ENCODE results near the gene BNC1.

BNC1 gene

GRCh38 chr15:83320404-83320803 lies 35.9 kb upstream of the BNC1 start:
- no peak for DNase-seq (ENCODE audit: low read depth, low spot score)
- Histone ChIP-seq H3K9ac (ENCODE audit: insufficient read length) (no peak overlapping the region), H3K36me3 (ENCODE audit: insufficient read depth, low read length) (no peaks in the 10 kb centered on the region), H3K4me3 (peak overlapping the region; percentile 18; the same call in 1 of the 2 replicates), H3K9me3 (ENCODE audit: low read depth, low read length) (no peaks in the 10 kb centered on the region), H3K27ac (peak overlapping the region; percentile 97)
- TF ChIP-seq EZH2 (IDR thresholded peaks at IDR 0.05) (no peak), FOXP2 (optimal IDR thresholded peaks at IDR 0.05; ENCODE audit: control extremely low read depth, extremely low read length, insufficient read depth) (no peak), POLR2AphosphoS5 (IDR thresholded peaks at IDR 0.05; ENCODE audit: borderline replicate concordance, low read depth, low read length) (no peak)

DNA sequence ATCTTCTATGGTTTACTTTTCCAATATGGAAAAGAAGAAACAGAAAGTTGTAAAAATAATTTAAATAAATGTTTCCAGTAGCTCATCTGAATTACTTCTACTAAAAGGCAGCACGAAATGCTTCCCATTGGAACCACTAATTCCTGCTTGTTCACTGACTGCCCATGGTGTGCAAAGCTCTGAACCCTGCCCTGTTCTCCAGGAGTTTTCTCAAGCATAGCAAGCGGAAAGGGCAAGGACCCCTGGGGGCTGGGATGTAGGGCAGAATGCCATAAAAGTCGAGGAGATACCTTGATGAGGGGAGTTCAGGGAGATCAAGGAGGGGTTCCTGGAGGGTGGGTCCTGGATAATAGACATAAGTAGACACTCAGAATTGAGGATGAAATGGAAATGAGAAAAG lies 35.3 kb upstream of the BNC1 start:
- DNase-seq (ENCODE audit: low read depth, low spot score) = no peak
- no peak overlapping the region for H3K9ac ChIP-seq (ENCODE audit: insufficient read length)
- H3K4me3 ChIP-seq = no peak overlapping the region
- no peak for TF ChIP-seq POLR2AphosphoS5 (IDR thresholded peaks at IDR 0.05; ENCODE audit: borderline replicate concordance, low read depth, low read length)
- no peak for TF ChIP-seq EZH2 (IDR thresholded peaks at IDR 0.05)
- TF ChIP-seq FOXP2 (optimal IDR thresholded peaks at IDR 0.05; ENCODE audit: control extremely low read depth, extremely low read length, insufficient read depth) = no peak
- no peaks in the 10 kb centered on the region for H3K36me3 ChIP-seq (ENCODE audit: insufficient read depth, low read length)
- H3K9me3 ChIP-seq (ENCODE audit: low read depth, low read length) = no peaks in the 10 kb centered on the region
- peak overlapping the region; percentile 97 for H3K27ac ChIP-seq

DNA sequence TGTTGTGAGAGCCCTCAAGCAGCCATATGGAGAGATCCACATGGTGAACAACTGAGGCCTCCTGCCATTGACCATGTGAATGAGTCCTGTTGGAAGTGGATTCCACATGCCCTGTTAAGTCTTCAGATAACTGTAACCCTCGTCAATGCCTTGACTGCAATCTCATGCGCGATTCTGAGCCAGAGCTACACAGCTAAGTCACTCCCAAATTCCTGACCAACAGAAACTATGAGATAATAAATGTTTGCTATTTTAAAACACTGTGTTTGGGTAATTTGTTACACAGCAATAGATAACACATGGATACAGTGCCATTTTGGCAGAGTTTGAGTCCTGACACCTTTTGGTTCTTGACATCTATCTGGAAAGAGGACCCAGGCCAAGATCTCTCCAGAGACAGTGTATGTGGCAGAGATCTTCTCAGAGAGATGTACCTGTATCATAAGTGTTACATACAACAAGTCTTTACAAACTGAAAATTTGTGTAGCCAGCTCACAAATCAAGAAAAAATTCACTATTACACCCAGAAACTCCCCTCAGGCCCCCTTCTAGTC lies 34.5 kb upstream of the BNC1 start:
- TF ChIP-seq POLR2AphosphoS5 (IDR thresholded peaks at IDR 0.05; ENCODE audit: borderline replicate concordance, low read depth, low read length) (no peak), FOXP2 (optimal IDR thresholded peaks at IDR 0.05; ENCODE audit: control extremely low read depth, extremely low read length, insufficient read depth) (no peak), EZH2 (IDR thresholded peaks at IDR 0.05) (no peak)
- Histone ChIP-seq H3K27ac (no peak overlapping the region), H3K9me3 (ENCODE audit: low read depth, low read length) (no peaks in the 10 kb centered on the region), H3K9ac (ENCODE audit: insufficient read length) (no peak overlapping the region), H3K36me3 (ENCODE audit: insufficient read depth, low read length) (no peaks in the 10 kb centered on the region), H3K4me3 (no peak overlapping the region)
- no peak for DNase-seq (ENCODE audit: low read depth, low spot score)

GRCh38 chr15:83318036-83318435 lies 33.6 kb upstream of the BNC1 start:
- H3K36me3 ChIP-seq (ENCODE audit: insufficient read depth, low read length) = no peaks in the 10 kb centered on the region
- no peak overlapping the region for H3K9ac ChIP-seq (ENCODE audit: insufficient read length)
- H3K4me3 ChIP-seq = no peak overlapping the region
- TF ChIP-seq EZH2 (IDR thresholded peaks at IDR 0.05) (no peak), FOXP2 (optimal IDR thresholded peaks at IDR 0.05; ENCODE audit: control extremely low read depth, extremely low read length, insufficient read depth) (no peak), POLR2AphosphoS5 (IDR thresholded peaks at IDR 0.05; ENCODE audit: borderline replicate concordance, low read depth, low read length) (no peak)
- no peaks in the 10 kb centered on the region for H3K9me3 ChIP-seq (ENCODE audit: low read depth, low read length)
- DNase-seq (ENCODE audit: low read depth, low spot score) = no peak
- H3K27ac ChIP-seq = no peak overlapping the region

DNA sequence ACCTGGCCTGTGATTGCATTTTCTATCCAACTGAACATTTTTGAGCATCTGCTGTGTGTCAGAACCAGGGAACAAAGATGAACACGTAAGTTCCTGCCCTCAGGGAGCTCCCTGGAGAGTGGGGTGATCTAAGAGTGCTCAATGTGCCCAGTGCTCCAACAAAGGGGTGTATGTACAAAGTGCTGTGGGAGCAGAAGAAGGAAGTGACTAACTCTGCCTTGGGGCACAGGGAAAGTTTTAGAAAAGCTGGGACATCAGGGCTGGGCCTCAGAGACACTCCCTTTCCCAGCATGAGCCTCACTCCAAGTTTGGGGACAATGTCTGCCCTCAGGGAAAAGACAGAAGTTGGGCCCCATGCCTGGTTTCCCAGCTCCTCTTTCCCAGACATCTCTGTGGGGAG lies 27.6 kb upstream of the BNC1 start:
- H3K27ac ChIP-seq = no peak overlapping the region; the same call in 1 of the 2 replicates
- TF ChIP-seq FOXP2 (optimal IDR thresholded peaks at IDR 0.05; ENCODE audit: control extremely low read depth, extremely low read length, insufficient read depth) (no peak), EZH2 (IDR thresholded peaks at IDR 0.05) (no peak), POLR2AphosphoS5 (IDR thresholded peaks at IDR 0.05; ENCODE audit: borderline replicate concordance, low read depth, low read length) (no peak)
- no peaks in the 10 kb centered on the region for H3K9me3 ChIP-seq (ENCODE audit: low read depth, low read length)
- no peak overlapping the region for H3K9ac ChIP-seq (ENCODE audit: insufficient read length)
- H3K4me3 ChIP-seq = no peak overlapping the region
- H3K36me3 ChIP-seq (ENCODE audit: insufficient read depth, low read length) = no peaks in the 10 kb centered on the region
- DNase-seq (ENCODE audit: low read depth, low spot score) = no peak

DNA sequence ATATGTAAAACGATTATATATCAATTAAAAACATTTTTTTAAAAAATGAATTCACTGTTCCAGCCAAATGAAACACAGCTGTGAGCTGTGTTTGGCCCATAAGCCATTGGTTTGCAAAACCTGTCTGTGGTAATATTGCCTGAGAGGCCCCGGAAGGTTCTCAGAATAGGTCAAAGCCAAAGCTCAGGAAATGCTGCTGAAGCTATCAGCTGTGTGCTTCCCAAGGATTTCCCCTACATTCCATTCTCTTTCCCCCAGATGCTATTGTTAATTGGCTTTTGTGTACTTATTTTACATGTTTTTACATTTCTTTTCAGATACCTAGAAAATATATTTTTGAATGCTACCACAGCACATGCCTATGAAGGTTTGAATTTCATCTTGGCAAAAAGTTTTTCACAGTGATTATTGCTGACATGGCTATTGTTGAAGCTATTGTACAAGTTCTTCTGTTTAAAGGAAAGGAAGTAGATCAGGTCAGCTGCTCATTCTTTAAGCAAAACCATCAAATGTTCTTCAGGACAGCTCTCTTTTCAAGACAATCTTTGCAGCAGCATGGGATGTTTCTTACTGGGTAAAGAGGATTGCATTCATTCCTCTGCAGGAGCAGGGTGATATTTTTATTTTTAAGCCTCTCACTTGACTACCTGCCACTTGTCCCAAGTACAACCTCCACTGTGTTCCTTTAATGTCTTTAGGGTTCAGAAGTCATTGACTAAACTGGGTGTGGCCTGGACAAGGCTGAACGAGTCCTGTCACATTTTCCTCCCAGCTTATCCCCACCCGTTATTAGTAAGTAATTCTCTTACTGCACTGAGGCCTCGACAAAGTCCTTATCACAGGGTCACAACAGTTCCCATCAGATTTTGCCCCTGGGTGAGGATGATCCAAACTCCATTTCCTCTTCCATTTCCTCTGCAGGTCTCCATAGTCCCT lies 26.3 kb upstream of the BNC1 start:
- Histone ChIP-seq H3K9me3 (ENCODE audit: low read depth, low read length) (no peaks in the 10 kb centered on the region), H3K27ac (peak overlapping the region; percentile 27), H3K4me3 (no peak overlapping the region; the same call in 1 of the 2 replicates), H3K9ac (ENCODE audit: insufficient read length) (no peak overlapping the region), H3K36me3 (ENCODE audit: insufficient read depth, low read length) (no peaks in the 10 kb centered on the region)
- no peak for TF ChIP-seq POLR2AphosphoS5 (IDR thresholded peaks at IDR 0.05; ENCODE audit: borderline replicate concordance, low read depth, low read length)
- DNase-seq (ENCODE audit: low read depth, low spot score) = no peak

- DNase-seq (ENCODE audit: low read depth, low spot score) = no peak
- TF ChIP-seq EZH2 (IDR thresholded peaks at IDR 0.05) = no peak
- no peak for TF ChIP-seq FOXP2 (optimal IDR thresholded peaks at IDR 0.05; ENCODE audit: control extremely low read depth, extremely low read length, insufficient read depth)
- TF ChIP-seq POLR2AphosphoS5 (IDR thresholded peaks at IDR 0.05; ENCODE audit: borderline replicate concordance, low read depth, low read length) = no peak
- no peak overlapping the region for H3K4me3 ChIP-seq
- no peaks in the 10 kb centered on the region for H3K36me3 ChIP-seq (ENCODE audit: insufficient read depth, low read length)
- H3K27ac ChIP-seq = no peak overlapping the region
- no peak overlapping the region for H3K9ac ChIP-seq (ENCODE audit: insufficient read length)
- no peaks in the 10 kb centered on the region for H3K9me3 ChIP-seq (ENCODE audit: low read depth, low read length)
These were observed 24.2 kb upstream of the BNC1 start for GRCh38 chr15:83308671-83309070.

- TF ChIP-seq EZH2 (IDR thresholded peaks at IDR 0.05) (no peak), FOXP2 (optimal IDR thresholded peaks at IDR 0.05; ENCODE audit: control extremely low read depth, extremely low read length, insufficient read depth) (no peak), POLR2AphosphoS5 (IDR thresholded peaks at IDR 0.05; ENCODE audit: borderline replicate concordance, low read depth, low read length) (no peak)
- Histone ChIP-seq H3K36me3 (ENCODE audit: insufficient read depth, low read length) (no peaks in the 10 kb centered on the region), H3K9ac (ENCODE audit: insufficient read length) (no peak overlapping the region), H3K27ac (peak overlapping the region; percentile 5; the same call in 1 of the 2 replicates), H3K9me3 (ENCODE audit: low read depth, low read length) (no peaks in the 10 kb centered on the region), H3K4me3 (no peak overlapping the region)
- DNase-seq (ENCODE audit: low read depth, low spot score) = no peak
These were observed 22.1 kb upstream of the BNC1 start for GRCh38 chr15:83306561-83306960.
